SK-N-SH (cell line): Measurements from ENCODE around the gene ARL2BP. TPM values are rescaled to one million over a fixed set of nuclear protein-coding genes. Genes with fewer than 3 reads are reported as not detected.

Experiments used
- CTCF ChIA-PET: fragments of 300-600, 350-600 bp; formaldehyde crosslinking; extraction: SDS; loops from one replicate; lab custom pipeline; 2021; lab: Yijun Ruan, JAX
- POLR2A ChIA-PET: fragments of 350-600 bp; sonication (Branson Sonifier 250); formaldehyde crosslinking; extraction: SDS; loops from one replicate; lab custom pipeline; 2020; ENCODE audit warnings: antibody characterized with exemption, inconsistent platforms; lab: Yijun Ruan, JAX
- DNase-seq: peaks from one replicate; pipeline ENCODE4 v3.0.0; 2012
- H2AFZ ChIP-seq: fragments of 200-600 bp; sonication (generic); 2 replicates; pipeline ENCODE4 v1.8.1; 2016; ENCODE audit warnings: antibody characterized with exemption, mild to moderate bottlenecking, low read depth
- H3F3A ChIP-seq: fragments of 200-600 bp; sonication (generic); replicated peaks from 2 replicates; pipeline ENCODE3; 2016; ENCODE audit warnings: antibody characterized with exemption, mild to moderate bottlenecking; ENCODE audit not compliant: insufficient read depth
- H3K27ac ChIP-seq, 2 experiments: fragments of 200-500 bp in 1 of 2; fragments of 200-600 bp in 1 of 2; sonication (Bioruptor generic) in 1 of 2; sonication (generic), shearing (Covaris generic) in 1 of 2; 2 replicates each; pipeline versions ENCODE4 v1.5.1 to v1.6.1; 2014 to 2016; ENCODE audit warnings: low read depth in 2 of 2, inconsistent platforms in 1 of 2, low read length in 1 of 2, mild to moderate bottlenecking in 1 of 2, mixed read lengths in 1 of 2
- H3K27me3 ChIP-seq: fragments of 200-600 bp; sonication (generic), shearing (Covaris generic); 2 replicates; pipeline ENCODE4 v1.6.1; 2016; ENCODE audit warnings: mixed run types; ENCODE audit not compliant: insufficient read depth
- H3K36me3 ChIP-seq, 2 experiments: fragments of 200-500 bp in 1 of 2; fragments of 200-600 bp in 1 of 2; sonication (Bioruptor generic) in 1 of 2; sonication (generic) in 1 of 2; replicated peaks in 1 of 2; 2 replicates each; pipeline versions ENCODE3 to v1.5.1; 2014 to 2016; ENCODE audit warnings: low read length in 1 of 2, mild to moderate bottlenecking in 1 of 2; ENCODE audit not compliant: insufficient read depth in 2 of 2, control insufficient read depth in 1 of 2
- H3K4me1 ChIP-seq, 2 experiments: fragments of 200-500 bp in 1 of 2; fragments of 200-600 bp in 1 of 2; sonication (Bioruptor generic) in 1 of 2; sonication (generic), shearing (Covaris generic) in 1 of 2; 2 replicates each; pipeline versions ENCODE4 v1.5.1 to v1.6.1; 2014 to 2016; ENCODE audit warnings: low read depth in 1 of 2, low read length in 1 of 2, mixed run types in 1 of 2; ENCODE audit not compliant: insufficient read depth in 2 of 2, control insufficient read depth in 1 of 2
- H3K4me2 ChIP-seq: fragments of 200-600 bp; sonication (generic), shearing (Covaris generic); 2 replicates; pipeline ENCODE4 v1.6.1; 2017; ENCODE audit warnings: mixed run types
- H3K4me3 ChIP-seq, 2 experiments: fragments of 200-500 bp in 1 of 2; fragments of 200-600 bp in 1 of 2; sonication (Bioruptor generic) in 1 of 2; sonication (generic), shearing (Covaris generic) in 1 of 2; 2 replicates each; pipeline versions ENCODE4 v1.5.1 to v1.8.1; 2014 to 2016; ENCODE audit warnings: low read depth in 2 of 2, inconsistent platforms in 1 of 2, low read length in 1 of 2, mild to moderate bottlenecking in 1 of 2, mixed read lengths in 1 of 2, moderate library complexity in 1 of 2
- H3K79me2 ChIP-seq: fragments of 200-600 bp; sonication (generic); 2 replicates; pipeline ENCODE4 v1.8.1; 2017; ENCODE audit warnings: mild to moderate bottlenecking; ENCODE audit not compliant: insufficient read depth
- H3K9ac ChIP-seq: fragments of 200-600 bp; sonication (generic); 2 replicates; pipeline ENCODE4 v1.6.1; 2017; ENCODE audit warnings: mixed run types
- H3K9me2 ChIP-seq: fragments of 200-600 bp; sonication (generic); 2 replicates; pipeline ENCODE4 v1.6.1; 2017; ENCODE audit warnings: mixed run types
- H3K9me3 ChIP-seq: fragments of 200-600 bp; sonication (generic); 2 replicates; pipeline ENCODE4 v1.6.1; 2017; ENCODE audit warnings: mixed run types, mild to moderate bottlenecking, moderate library complexity
- H4K20me1 ChIP-seq: fragments of 200-600 bp; sonication (generic); 2 replicates; pipeline ENCODE4 v1.6.1; 2017; ENCODE audit warnings: mild to moderate bottlenecking, mixed run types; ENCODE audit not compliant: insufficient read depth
- CHD2 ChIP-seq: fragments of 150-350 bp; IDR thresholded peaks from 2 replicates; pipeline ENCODE4 v1.6.1; 2018; ENCODE audit warnings: low read length; ENCODE audit not compliant: partially characterized antibody
- ELF1 ChIP-seq: IDR thresholded peaks from 2 replicates; pipeline ENCODE4 v1.4.0; 2012
- FOSL2 ChIP-seq: IDR thresholded peaks from 2 replicates; pipeline ENCODE4 v1.4.0; 2012; ENCODE audit warnings: low read depth, mild to moderate bottlenecking, moderate library complexity, borderline replicate concordance
- GATA2 ChIP-seq: sonication (generic); formaldehyde crosslinking; IDR thresholded peaks from 2 replicates; pipeline ENCODE4 v1.5.0; 2020; ENCODE audit warnings: mild to moderate bottlenecking, missing genetic modification reagents
- MEF2A ChIP-seq: IDR thresholded peaks from 2 replicates; pipeline ENCODE4 v1.4.0; 2012; ENCODE audit warnings: low read depth, borderline replicate concordance
- MXI1 ChIP-seq: IDR thresholded peaks from 2 replicates; pipeline ENCODE4 v1.6.1; 2012; ENCODE audit warnings: mild to moderate bottlenecking, low read depth, low read length, improper control_type of control experiment
- NRF1 ChIP-seq: IDR thresholded peaks from 2 replicates; pipeline ENCODE4 v1.6.1; 2012; ENCODE audit warnings: low read depth, mild to moderate bottlenecking, low read length
- RCOR1 ChIP-seq: fragments of 150-350 bp; IDR thresholded peaks from 2 replicates; pipeline ENCODE4 v1.6.1; 2017; ENCODE audit warnings: antibody characterized with exemption, low read length
- RXRA ChIP-seq: IDR thresholded peaks from 2 replicates; pipeline ENCODE4 v1.4.0; 2012; ENCODE audit warnings: low read depth, mild to moderate bottlenecking, borderline replicate concordance
- SIN3A ChIP-seq: IDR thresholded peaks from 2 replicates; pipeline ENCODE4 v1.6.1; 2012; ENCODE audit warnings: low read depth, mild to moderate bottlenecking, low read length, moderate library complexity, borderline replicate concordance
- TEAD4 ChIP-seq: IDR thresholded peaks from 2 replicates; pipeline ENCODE4 v1.4.0; 2012; ENCODE audit warnings: mild to moderate bottlenecking, borderline replicate concordance; ENCODE audit not compliant: insufficient read depth
- YY1 ChIP-seq: IDR thresholded peaks from 2 replicates; pipeline ENCODE4 v1.4.0; 2012; ENCODE audit warnings: low read depth, mild to moderate bottlenecking
- whole genome bisulfite sequencing: methylation state at CpG from one replicate; pipeline ENCODE4 v1.1.6; 2017; ENCODE audit warnings: low lambda C conversion rate; 5-methylcytosine and 5-hydroxymethylcytosine counted together
- polyA plus RNA-seq, 3 experiments: library from polyadenylated mRNA; depleted of rRNA; stranded (reverse); fragments of >200 nt; gene quantifications; 2 replicates each; pipeline ENCODE4 v1.2.3, GENCODE V29; 2012
- TF ChIP-seq, protein P1 (sequence below): IDR thresholded peaks from 2 replicates; pipeline ENCODE4 v1.4.0; 2012; ENCODE audit warnings: low read depth
- TF ChIP-seq, protein P2 (sequence below): fragments of 200-600 bp; sonication (generic); IDR thresholded peaks from 2 replicates; pipeline ENCODE4 v1.6.1; 2017; ENCODE audit warnings: antibody characterized with exemption, mild to moderate bottlenecking, moderate library complexity

ARL2BP gene
- polyA plus RNA-seq, 1 of the 3 experiments (the other 2 are of a cell fraction): 61.8 TPM

DNA sequence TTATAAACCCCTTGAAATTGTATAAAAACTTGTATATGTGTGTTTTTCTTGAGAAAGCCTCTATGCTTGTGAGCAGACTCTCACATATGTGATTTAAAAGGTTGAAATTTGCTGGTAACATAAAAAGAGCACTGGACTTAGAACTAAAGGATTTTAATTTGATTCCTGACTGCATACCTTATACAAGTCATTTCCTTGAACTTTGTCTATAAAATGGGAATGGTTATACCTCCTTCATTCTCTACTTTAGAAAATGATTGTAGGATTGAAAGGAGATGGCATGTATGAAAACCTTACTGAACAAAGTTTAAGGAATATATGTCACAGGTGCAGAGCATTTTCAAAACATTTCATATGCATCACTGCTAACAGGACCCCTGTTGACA lies 10.4 kb upstream of the ARL2BP start:
- no peaks in the 10 kb centered on the region for H3K9me2 ChIP-seq
- TF ChIP-seq TEAD4: no peak
- TF ChIP-seq ELF1: no peak
- no peak for TF ChIP-seq MXI1
- no peak for DNase-seq
- no peaks in the 10 kb centered on the region for H3K9me3 ChIP-seq
- H3K4me3 ChIP-seq: no peak overlapping the region
- no peaks in the 10 kb centered on the region for H3K27me3 ChIP-seq
- H3K79me2 ChIP-seq: no peaks in the 10 kb centered on the region
- no peaks in the 10 kb centered on the region for H4K20me1 ChIP-seq
- ChIA-PET POLR2A (no interaction called here), CTCF (interaction anchor here (0.8 kb wide), 1 partner anchor 150 kb away, joined by 3 read pairs; no protein-coding TSS in a partner anchor)
- H3K9ac ChIP-seq: no peak overlapping the region
- no peak overlapping the region for H3K4me2 ChIP-seq
- peaks cover 20% of the 10 kb centered on the region for H3F3A ChIP-seq
- no peaks in the 10 kb centered on the region for H3K4me1 ChIP-seq
- peaks cover 80 to 85% of the 10 kb centered on the region in 2 experiments for H3K36me3 ChIP-seq
- H3K27ac ChIP-seq: no peak overlapping the region
- H2AFZ ChIP-seq: no peak overlapping the region

DNA sequence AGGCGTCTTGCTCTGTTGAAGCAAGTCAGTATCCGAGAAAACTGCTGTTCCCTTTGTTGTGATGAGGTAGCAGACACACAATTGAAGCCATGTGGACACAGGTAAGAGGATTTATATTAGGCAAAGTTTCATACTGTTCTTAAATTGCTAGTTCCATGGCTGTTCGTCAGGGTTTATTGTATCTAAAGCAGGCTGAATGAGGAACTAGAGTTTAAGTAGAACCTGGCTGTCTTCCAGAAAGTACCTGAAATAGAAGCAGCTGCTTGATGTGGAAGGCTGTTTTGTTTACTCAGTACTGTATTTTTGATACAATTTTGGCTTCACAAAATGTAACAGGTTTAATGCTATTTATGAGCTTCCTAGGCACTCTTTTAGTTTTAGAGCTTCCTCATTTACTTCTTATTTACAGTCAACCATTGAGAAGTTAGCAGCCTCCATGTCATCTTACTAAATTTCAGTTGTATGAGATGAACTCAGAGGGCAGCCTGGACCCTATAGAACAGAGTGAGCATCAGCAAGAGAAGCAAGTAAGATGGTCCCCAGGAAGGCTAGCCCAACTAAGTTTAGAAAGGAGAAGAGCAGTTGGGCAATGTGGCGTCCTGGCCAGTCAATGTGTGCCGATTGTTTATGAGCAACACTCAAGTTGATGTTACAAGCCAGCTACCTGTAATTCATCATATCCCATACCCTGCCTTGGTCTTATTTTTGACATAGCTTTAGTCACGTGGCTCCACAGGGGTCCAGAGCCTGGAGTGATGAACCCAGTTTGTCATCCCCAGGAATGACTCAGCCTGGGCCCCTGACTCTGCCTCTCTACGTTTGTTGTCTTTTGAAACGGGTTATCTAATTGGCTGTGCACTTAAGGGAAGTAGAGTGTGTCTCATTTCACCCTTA lies 9.7 kb upstream of the ARL2BP start:
- Histone ChIP-seq H3K4me3 (no peak overlapping the region), H2AFZ (no peak overlapping the region), H3K9ac (no peak overlapping the region), H3K9me2 (no peaks in the 10 kb centered on the region), H3K36me3 (peaks cover 80 to 83% of the 10 kb centered on the region in 2 experiments), H3F3A (peaks cover 22% of the 10 kb centered on the region), H3K4me1 (no peaks in the 10 kb centered on the region), H3K27me3 (no peaks in the 10 kb centered on the region), H4K20me1 (no peaks in the 10 kb centered on the region), H3K79me2 (no peaks in the 10 kb centered on the region), H3K4me2 (no peak overlapping the region), H3K9me3 (no peaks in the 10 kb centered on the region), H3K27ac (no peak overlapping the region)
- CTCF ChIA-PET: interaction anchor here (0.9 to 1.2 kb wide), 2 partner anchors 87 to 184 kb away, joined by 3 read pairs; no protein-coding TSS in a partner anchor
- no peak for DNase-seq
- 83% methylated on average over 8 of the region's 8 CpGs for WGBS
- POLR2A ChIA-PET: interaction anchor here (0.9 kb wide), 1 partner anchor 50 kb away, joined by 3 read pairs; the partner anchor contains the start of gene PSME3IP1
- no peak for TF ChIP-seq MEF2A
- TF ChIP-seq FOSL2: 0 out of 2 replicates have a peak, but pooled peaks have one; percentile 7
- TF ChIP-seq, all 33 proteins: peak for 1

DNA sequence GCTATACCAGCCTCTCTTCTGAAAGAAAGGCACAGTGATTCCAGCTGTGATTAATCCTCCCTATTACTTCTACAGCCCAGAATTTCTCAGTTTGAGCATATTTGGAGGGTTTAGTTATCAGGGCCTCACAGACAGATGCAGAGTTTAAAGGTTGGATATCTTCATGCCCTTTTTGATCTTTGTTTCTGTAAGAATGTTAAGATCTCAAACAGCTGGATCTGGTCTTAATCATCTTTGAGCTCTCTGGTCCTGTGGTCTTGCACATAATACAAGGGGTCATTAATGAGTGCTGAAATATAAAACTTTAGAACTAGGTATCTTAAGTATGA lies 9.1 kb upstream of the ARL2BP start:
- Histone ChIP-seq H3K36me3 (peaks cover 74 to 80% of the 10 kb centered on the region in 2 experiments), H4K20me1 (no peaks in the 10 kb centered on the region), H3K27ac (no peak overlapping the region; a peak in 1 of 4 replicates)
- no peak for TF ChIP-seq GATA2
- no peak for TF ChIP-seq RXRA
- no peak for TF ChIP-seq RCOR1
- no peak for TF ChIP-seq NRF1
- TF ChIP-seq SIN3A: no peak
- TF ChIP-seq, protein P1, sequence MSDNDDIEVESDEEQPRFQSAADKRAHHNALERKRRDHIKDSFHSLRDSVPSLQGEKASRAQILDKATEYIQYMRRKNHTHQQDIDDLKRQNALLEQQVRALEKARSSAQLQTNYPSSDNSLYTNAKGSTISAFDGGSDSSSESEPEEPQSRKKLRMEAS: no peak
- TF ChIP-seq, protein P2, sequence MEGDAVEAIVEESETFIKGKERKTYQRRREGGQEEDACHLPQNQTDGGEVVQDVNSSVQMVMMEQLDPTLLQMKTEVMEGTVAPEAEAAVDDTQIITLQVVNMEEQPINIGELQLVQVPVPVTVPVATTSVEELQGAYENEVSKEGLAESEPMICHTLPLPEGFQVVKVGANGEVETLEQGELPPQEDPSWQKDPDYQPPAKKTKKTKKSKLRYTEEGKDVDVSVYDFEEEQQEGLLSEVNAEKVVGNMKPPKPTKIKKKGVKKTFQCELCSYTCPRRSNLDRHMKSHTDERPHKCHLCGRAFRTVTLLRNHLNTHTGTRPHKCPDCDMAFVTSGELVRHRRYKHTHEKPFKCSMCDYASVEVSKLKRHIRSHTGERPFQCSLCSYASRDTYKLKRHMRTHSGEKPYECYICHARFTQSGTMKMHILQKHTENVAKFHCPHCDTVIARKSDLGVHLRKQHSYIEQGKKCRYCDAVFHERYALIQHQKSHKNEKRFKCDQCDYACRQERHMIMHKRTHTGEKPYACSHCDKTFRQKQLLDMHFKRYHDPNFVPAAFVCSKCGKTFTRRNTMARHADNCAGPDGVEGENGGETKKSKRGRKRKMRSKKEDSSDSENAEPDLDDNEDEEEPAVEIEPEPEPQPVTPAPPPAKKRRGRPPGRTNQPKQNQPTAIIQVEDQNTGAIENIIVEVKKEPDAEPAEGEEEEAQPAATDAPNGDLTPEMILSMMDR: no peak
- TF ChIP-seq FOSL2: no peak
- no peak for TF ChIP-seq YY1
- no peak for TF ChIP-seq CHD2
- TF ChIP-seq, all 33 proteins: peak for 0
- H3K4me1 ChIP-seq: no peaks in the 10 kb centered on the region
- no peaks in the 10 kb centered on the region for H3K9me3 ChIP-seq
- no peak for DNase-seq
- CTCF ChIA-PET: interaction anchor here (0.9 to 1.2 kb wide), 2 partner anchors 88 to 183 kb away, joined by 3 read pairs; no protein-coding TSS in a partner anchor
- H3K9ac ChIP-seq: no peak overlapping the region
- H3F3A ChIP-seq: peaks cover 25% of the 10 kb centered on the region
- no peak overlapping the region for H3K4me3 ChIP-seq
- no peak overlapping the region for H3K4me2 ChIP-seq
- no peaks in the 10 kb centered on the region for H3K27me3 ChIP-seq
- H2AFZ ChIP-seq: no peak overlapping the region
- H3K9me2 ChIP-seq: no peaks in the 10 kb centered on the region
- POLR2A ChIA-PET: interaction anchor here (0.9 kb wide), 1 partner anchor 50 kb away, joined by 3 read pairs; the partner anchor contains the start of gene PSME3IP1
- no peaks in the 10 kb centered on the region for H3K79me2 ChIP-seq
